NCI-H82 treated with DMSO at 0.1 percent for 48 hours (cell line): ENCODE results near the gene TMEM9B.
"Not testable (repeated sequence)": the region's sequence is repeated elsewhere in the genome, so short reads cannot be mapped to it uniquely, and the experiment has no call there.

Source experiments
- DNase-seq: peaks from one replicate; lab custom pipeline; 2025; ENCODE audit not compliant: unreplicated experiment; lab: John Stamatoyannopoulos, UW

TMEM9B gene

GRCh38 chr11:8973121-8973520, 8.9 kb upstream of the TMEM9B start:
- DNase-seq, result no peak

- peak; percentile 80 for DNase-seq
Measured at GRCh38 chr11:8971924-8972316, 7.7 kb upstream of the TMEM9B start.

- DNase-seq, result no peak
Measured at GRCh38 chr11:8971196-8971923, 7.1 kb upstream of the TMEM9B start.

- no peak for DNase-seq
Measured at GRCh38 chr11:8967184-8967583, 2.9 kb upstream of the TMEM9B start.

- no peak for DNase-seq
Measured at GRCh38 chr11:8963569-8964323, 496 bp downstream of the TMEM9B start.

GRCh38 chr11:8962841-8963240, 1.4 kb downstream of the TMEM9B start:
- no peak for DNase-seq

GRCh38 chr11:8961401-8961800, 2.8 kb downstream of the TMEM9B start:
- DNase-seq, result no peak

- peak; percentile 22 for DNase-seq
Measured at GRCh38 chr11:8959546-8960166, 4.6 kb downstream of the TMEM9B start.

GRCh38 chr11:8956860-8957259, 7.4 kb downstream of the TMEM9B start:
- no peak for DNase-seq

GRCh38 chr11:8948886-8949285, 15.4 kb downstream of the TMEM9B start:
- DNase-seq, result peak; percentile 5

GRCh38 chr11:8947230-8947943, 16.9 kb downstream of the TMEM9B start:
- DNase-seq, result no peak

GRCh38 chr11:8942518-8943066, 21.6 kb downstream of the TMEM9B start, which contains the start of gene ASCL3:
ASCL3 (minus strand) TSS chr11:8943016; CDS start chr11:8938161, 4,855 bp downstream.
- no peak for DNase-seq

- no peak for DNase-seq
Measured at GRCh38 chr11:8941341-8942103, 22.7 kb downstream of the TMEM9B start.

GRCh38 chr11:8937659-8938058, 26.6 kb downstream of the TMEM9B start:
- no peak for DNase-seq

GRCh38 chr11:8937159-8937558, 27.1 kb downstream of the TMEM9B start:
- DNase-seq, result no peak

- DNase-seq, result not testable (repeated sequence)
Measured at GRCh38 chr11:8935789-8936188, 28.5 kb downstream of the TMEM9B start.

GRCh38 chr11:8934742-8935488, 29.3 kb downstream of the TMEM9B start:
- DNase-seq, result peak; percentile 32

- DNase-seq, result no peak
Measured at GRCh38 chr11:8933931-8934330, 30.3 kb downstream of the TMEM9B start.

GRCh38 chr11:8932564-8933180, 31.6 kb downstream of the TMEM9B start, which contains the start of gene C11orf16:
C11orf16 (minus strand) TSS chr11:8932947; CDS start chr11:8932308, 639 bp downstream.
- DNase-seq, result no peak
